Caco-2 (cell line): ENCODE results near the gene DIO3. TPM values are rescaled to one million over a fixed set of nuclear protein-coding genes. Genes with fewer than 3 reads are reported as not detected.

Experiments
- BruUV-seq: library from RNA; stranded (reverse); fragments of 400-500 nt; replicated peaks from 2 replicates; lab custom pipeline; 2021; lab: Mats Ljungman, UMichigan
- CTCF ChIA-PET: fragments of 300-600 bp; sonication (Branson Sonifier 250); formaldehyde crosslinking; loops from one replicate; lab custom pipeline; 2022; ENCODE audit warnings: antibody characterized with exemption; lab: Charles Lee
- POLR2A ChIA-PET: fragments of 300-600 bp; sonication (Branson Sonifier 250); formaldehyde crosslinking; loops from one replicate; lab custom pipeline; 2022; ENCODE audit warnings: antibody characterized with exemption; lab: Charles Lee
- DNase-seq, 2 experiments: peaks; one replicate each; pipeline versions ENCODE4 v3.0.0 to v3.0.0-alpha.2; 2020 to 2022
- H3K27me3 ChIP-seq: replicated peaks from 2 replicates; pipeline ENCODE4 v1.6.0; 2011; ENCODE audit warnings: low read length; ENCODE audit not compliant: control insufficient read depth, insufficient read depth
- H3K36me3 ChIP-seq: 2 replicates; pipeline ENCODE4 v1.5.1; 2011; ENCODE audit warnings: low read length; ENCODE audit not compliant: control insufficient read depth, insufficient read depth
- H3K4me1 ChIP-seq: fragments of 250-450 bp; sonication (Bioruptor Pico); 2 replicates; pipeline ENCODE4 v1.5.1; 2020; ENCODE audit warnings: mild to moderate bottlenecking
- H3K4me3 ChIP-seq: 2 replicates; pipeline ENCODE4 v1.5.1; 2011; ENCODE audit warnings: low read depth, mild to moderate bottlenecking, control low read depth, low read length
- H3K9me3 ChIP-seq: fragments of 250-450 bp; sonication (Bioruptor Pico); 2 replicates; pipeline ENCODE4 v1.5.1; 2020; ENCODE audit warnings: mild to moderate bottlenecking, moderate library complexity
- H3K27ac Mint-ChIP-seq: one replicate; pipeline ENCODE4 v1.8.0; 2022; ENCODE audit warnings: mixed read lengths; ENCODE audit not compliant: unreplicated experiment
- H3K27me3 Mint-ChIP-seq: one replicate; pipeline ENCODE4 v1.8.0; 2022; ENCODE audit warnings: mixed read lengths; ENCODE audit not compliant: insufficient read depth, unreplicated experiment
- H3K36me3 Mint-ChIP-seq: one replicate; pipeline ENCODE4 v1.8.0; 2022; ENCODE audit warnings: mild to moderate bottlenecking, mixed read lengths; ENCODE audit not compliant: insufficient read depth, unreplicated experiment
- H3K4me1 Mint-ChIP-seq: one replicate; pipeline ENCODE4 v1.8.0; 2022; ENCODE audit warnings: low read depth, mixed read lengths; ENCODE audit not compliant: unreplicated experiment
- H3K4me3 Mint-ChIP-seq: one replicate; pipeline ENCODE4 v1.8.0; 2022; ENCODE audit warnings: mild to moderate bottlenecking, moderate library complexity, mixed read lengths; ENCODE audit not compliant: unreplicated experiment
- H3K9me3 Mint-ChIP-seq: one replicate; pipeline ENCODE4 v1.8.0; 2022; ENCODE audit warnings: mixed read lengths; ENCODE audit not compliant: unreplicated experiment
- intact Hi-C: fragments of 100-400 bp; cut with micrococcal nuclease; formaldehyde crosslinking; loops from one replicate; pipeline ENCODE4 v1.10.0; 2022; ENCODE audit not compliant: unreplicated experiment
- total RNA-seq: library from RNA; stranded (reverse); gene quantifications from 2 replicates; pipeline ENCODE4 v1.2.3, GENCODE V29; 2022
- TF ChIP-seq, protein P1 (sequence below), 2 experiments: fragments of 200-600 bp in 1 of 2; IDR thresholded peaks; 1 replicate in 1 of 2; 2 replicates in 1 of 2; pipeline versions ENCODE4 v1.5.1 to v1.8.0; 2011 to 2022; ENCODE audit warnings: antibody characterized with exemption in 1 of 2, control low read depth in 1 of 2, inconsistent platforms in 1 of 2, low read depth in 1 of 2, low read length in 1 of 2, mild to moderate bottlenecking in 1 of 2, moderate library complexity in 1 of 2; ENCODE audit not compliant: insufficient read depth in 1 of 2, severe bottlenecking in 1 of 2, unreplicated experiment in 1 of 2

Gene DIO3
- total RNA-seq, 1 experiment from 2014 or later: 0.41 TPM

DNA sequence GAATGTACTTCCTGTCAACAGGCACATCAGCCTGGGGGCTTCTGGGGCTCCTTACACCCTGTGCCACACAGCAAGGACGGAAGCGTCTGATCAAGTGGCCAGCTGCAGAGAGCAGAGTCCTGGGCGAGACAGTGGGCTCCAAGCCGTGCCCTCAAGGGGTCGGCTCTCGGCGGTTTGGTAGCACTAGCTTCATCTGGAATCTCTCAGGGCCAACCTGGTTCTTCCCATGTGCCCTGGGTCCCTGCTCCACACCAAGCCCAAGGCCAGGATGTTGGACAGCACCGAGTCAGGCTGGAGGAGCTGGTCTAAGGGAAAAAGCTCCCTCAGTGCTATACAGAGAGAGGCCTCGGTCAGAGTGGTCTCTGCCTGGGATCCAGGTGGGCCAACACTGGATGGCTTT is 20.5 kb downstream of the DIO3 start:
- CTCF ChIA-PET: no interaction called here
- Mint-ChIP-seq H3K27me3 (no peaks in the 10 kb centered on the region), H3K27ac (no peak overlapping the region), H3K36me3 (no peaks in the 10 kb centered on the region), H3K4me1 (no peaks in the 10 kb centered on the region), H3K9me3 (no peaks in the 10 kb centered on the region), H3K4me3 (no peak overlapping the region)
- Histone ChIP-seq H3K4me1 (no peaks in the 10 kb centered on the region), H3K27me3 (no peaks in the 10 kb centered on the region), H3K9me3 (no peaks in the 10 kb centered on the region), H3K36me3 (no peaks in the 10 kb centered on the region), H3K4me3 (no peak overlapping the region)
- no peak for DNase-seq
- intact Hi-C loops: no loop called here
- POLR2A ChIA-PET: no interaction called here
- TF ChIP-seq, protein P1, sequence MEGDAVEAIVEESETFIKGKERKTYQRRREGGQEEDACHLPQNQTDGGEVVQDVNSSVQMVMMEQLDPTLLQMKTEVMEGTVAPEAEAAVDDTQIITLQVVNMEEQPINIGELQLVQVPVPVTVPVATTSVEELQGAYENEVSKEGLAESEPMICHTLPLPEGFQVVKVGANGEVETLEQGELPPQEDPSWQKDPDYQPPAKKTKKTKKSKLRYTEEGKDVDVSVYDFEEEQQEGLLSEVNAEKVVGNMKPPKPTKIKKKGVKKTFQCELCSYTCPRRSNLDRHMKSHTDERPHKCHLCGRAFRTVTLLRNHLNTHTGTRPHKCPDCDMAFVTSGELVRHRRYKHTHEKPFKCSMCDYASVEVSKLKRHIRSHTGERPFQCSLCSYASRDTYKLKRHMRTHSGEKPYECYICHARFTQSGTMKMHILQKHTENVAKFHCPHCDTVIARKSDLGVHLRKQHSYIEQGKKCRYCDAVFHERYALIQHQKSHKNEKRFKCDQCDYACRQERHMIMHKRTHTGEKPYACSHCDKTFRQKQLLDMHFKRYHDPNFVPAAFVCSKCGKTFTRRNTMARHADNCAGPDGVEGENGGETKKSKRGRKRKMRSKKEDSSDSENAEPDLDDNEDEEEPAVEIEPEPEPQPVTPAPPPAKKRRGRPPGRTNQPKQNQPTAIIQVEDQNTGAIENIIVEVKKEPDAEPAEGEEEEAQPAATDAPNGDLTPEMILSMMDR (IDR thresholded peaks at IDR 0.05; ENCODE audit: insufficient read depth in 1 of 2, low read depth in 1 of 2, low read length in 1 of 2, severe bottlenecking in 1 of 2, unreplicated experiment in 1 of 2): no peak
- no TSS peak for BruUV-seq

DNA sequence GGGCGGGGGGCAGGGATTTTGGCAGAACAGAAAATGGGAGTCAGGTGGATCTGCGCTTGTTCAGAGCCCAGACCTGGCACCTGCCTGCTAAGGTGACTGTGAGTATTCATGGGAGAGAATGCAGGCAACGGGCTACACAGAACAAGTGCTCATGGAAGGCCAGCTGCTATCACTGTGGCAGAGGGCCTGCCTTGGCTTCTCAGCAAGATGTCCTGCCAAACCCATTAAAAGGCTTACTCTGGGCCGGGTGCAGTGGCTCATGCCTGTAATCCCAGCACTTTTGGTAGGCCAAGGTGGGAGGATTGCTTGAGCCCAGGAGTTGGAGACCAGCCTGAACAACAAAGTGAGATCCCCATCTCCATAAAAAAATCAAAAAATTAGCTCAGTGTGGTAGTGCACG is 21.0 kb downstream of the DIO3 start:
- POLR2A ChIA-PET: no interaction called here

GRCh38 chr14:101583006-101583714 is 21.9 kb downstream of the DIO3 start:
- ChIA-PET POLR2A (no interaction called here), CTCF (interaction anchor here (0.6 kb wide), 1 partner anchor 711 kb away, joined by 4 read pairs; no protein-coding TSS in a partner anchor)
- Mint-ChIP-seq H3K9me3 (no peaks in the 10 kb centered on the region), H3K27ac (no peak overlapping the region), H3K27me3 (no peaks in the 10 kb centered on the region), H3K36me3 (no peaks in the 10 kb centered on the region), H3K4me1 (no peaks in the 10 kb centered on the region), H3K4me3 (no peak overlapping the region)
- no peaks in the 10 kb centered on the region for H3K9me3 ChIP-seq
- H3K27me3 ChIP-seq: no peaks in the 10 kb centered on the region
- no peak overlapping the region for H3K4me3 ChIP-seq
- DNase-seq: no peak
- intact Hi-C loops: no loop called here
- H3K36me3 ChIP-seq: no peaks in the 10 kb centered on the region
- no TSS peak for BruUV-seq
- TF ChIP-seq, protein P1 (IDR thresholded peaks at IDR 0.05; ENCODE audit: insufficient read depth in 1 of 2, low read depth in 1 of 2, low read length in 1 of 2, severe bottlenecking in 1 of 2, unreplicated experiment in 1 of 2): no peak
- H3K4me1 ChIP-seq: no peaks in the 10 kb centered on the region

More for the DNA sequence above, 21.0 kb downstream of the DIO3 start:
- no peak overlapping the region for H3K27ac Mint-ChIP-seq
- no peaks in the 10 kb centered on the region for H3K27me3 ChIP-seq
- TF ChIP-seq, protein P1 (IDR thresholded peaks at IDR 0.05; ENCODE audit: insufficient read depth in 1 of 2, low read depth in 1 of 2, low read length in 1 of 2, severe bottlenecking in 1 of 2, unreplicated experiment in 1 of 2): no peak
- BruUV-seq: no TSS peak
- intact Hi-C loops: no loop called here
- H3K9me3 ChIP-seq: no peaks in the 10 kb centered on the region
- no peaks in the 10 kb centered on the region for H3K27me3 Mint-ChIP-seq
- no peak for DNase-seq
- no peak overlapping the region for H3K4me3 ChIP-seq
- no peaks in the 10 kb centered on the region for H3K36me3 ChIP-seq
- no peaks in the 10 kb centered on the region for H3K4me1 ChIP-seq
- no peaks in the 10 kb centered on the region for H3K9me3 Mint-ChIP-seq
- H3K36me3 Mint-ChIP-seq: no peaks in the 10 kb centered on the region
- CTCF ChIA-PET: no interaction called here
- no peak overlapping the region for H3K4me3 Mint-ChIP-seq
- no peaks in the 10 kb centered on the region for H3K4me1 Mint-ChIP-seq
